SK-N-SH (cell line): ENCODE data around the gene COL25A1. TPM values are rescaled to one million over a fixed set of nuclear protein-coding genes. Genes with fewer than 3 reads are reported as not detected.

Experiments
- CTCF ChIA-PET: fragments of 300-600, 350-600 bp; formaldehyde crosslinking; extraction: SDS; loops from one replicate; lab custom pipeline; 2021; lab: Yijun Ruan, JAX
- POLR2A ChIA-PET: fragments of 350-600 bp; sonication (Branson Sonifier 250); formaldehyde crosslinking; extraction: SDS; loops from one replicate; lab custom pipeline; 2020; ENCODE audit warnings: antibody characterized with exemption, inconsistent platforms; lab: Yijun Ruan, JAX
- DNase-seq: peaks from one replicate; pipeline ENCODE4 v3.0.0; 2012
- H2AFZ ChIP-seq: fragments of 200-600 bp; sonication (generic); 2 replicates; pipeline ENCODE4 v1.8.1; 2016; ENCODE audit warnings: antibody characterized with exemption, mild to moderate bottlenecking, low read depth
- H3F3A ChIP-seq: fragments of 200-600 bp; sonication (generic); replicated peaks from 2 replicates; pipeline ENCODE3; 2016; ENCODE audit warnings: antibody characterized with exemption, mild to moderate bottlenecking; ENCODE audit not compliant: insufficient read depth
- H3K27ac ChIP-seq, 2 experiments: fragments of 200-500 bp in 1 of 2; fragments of 200-600 bp in 1 of 2; sonication (Bioruptor generic) in 1 of 2; sonication (generic), shearing (Covaris generic) in 1 of 2; 2 replicates each; pipeline versions ENCODE4 v1.5.1 to v1.6.1; 2014 to 2016; ENCODE audit warnings: low read depth in 2 of 2, inconsistent platforms in 1 of 2, low read length in 1 of 2, mild to moderate bottlenecking in 1 of 2, mixed read lengths in 1 of 2
- H3K27me3 ChIP-seq: fragments of 200-600 bp; sonication (generic), shearing (Covaris generic); 2 replicates; pipeline ENCODE4 v1.6.1; 2016; ENCODE audit warnings: mixed run types; ENCODE audit not compliant: insufficient read depth
- H3K36me3 ChIP-seq, 2 experiments: fragments of 200-500 bp in 1 of 2; fragments of 200-600 bp in 1 of 2; sonication (Bioruptor generic) in 1 of 2; sonication (generic) in 1 of 2; replicated peaks in 1 of 2; 2 replicates each; pipeline versions ENCODE3 to v1.5.1; 2014 to 2016; ENCODE audit warnings: low read length in 1 of 2, mild to moderate bottlenecking in 1 of 2; ENCODE audit not compliant: insufficient read depth in 2 of 2, control insufficient read depth in 1 of 2
- H3K4me1 ChIP-seq, 2 experiments: fragments of 200-500 bp in 1 of 2; fragments of 200-600 bp in 1 of 2; sonication (Bioruptor generic) in 1 of 2; sonication (generic), shearing (Covaris generic) in 1 of 2; 2 replicates each; pipeline versions ENCODE4 v1.5.1 to v1.6.1; 2014 to 2016; ENCODE audit warnings: low read depth in 1 of 2, low read length in 1 of 2, mixed run types in 1 of 2; ENCODE audit not compliant: insufficient read depth in 2 of 2, control insufficient read depth in 1 of 2
- H3K4me2 ChIP-seq: fragments of 200-600 bp; sonication (generic), shearing (Covaris generic); 2 replicates; pipeline ENCODE4 v1.6.1; 2017; ENCODE audit warnings: mixed run types
- H3K4me3 ChIP-seq, 2 experiments: fragments of 200-500 bp in 1 of 2; fragments of 200-600 bp in 1 of 2; sonication (Bioruptor generic) in 1 of 2; sonication (generic), shearing (Covaris generic) in 1 of 2; 2 replicates each; pipeline versions ENCODE4 v1.5.1 to v1.8.1; 2014 to 2016; ENCODE audit warnings: low read depth in 2 of 2, inconsistent platforms in 1 of 2, low read length in 1 of 2, mild to moderate bottlenecking in 1 of 2, mixed read lengths in 1 of 2, moderate library complexity in 1 of 2
- H3K79me2 ChIP-seq: fragments of 200-600 bp; sonication (generic); 2 replicates; pipeline ENCODE4 v1.8.1; 2017; ENCODE audit warnings: mild to moderate bottlenecking; ENCODE audit not compliant: insufficient read depth
- H3K9ac ChIP-seq: fragments of 200-600 bp; sonication (generic); 2 replicates; pipeline ENCODE4 v1.6.1; 2017; ENCODE audit warnings: mixed run types
- H3K9me2 ChIP-seq: fragments of 200-600 bp; sonication (generic); 2 replicates; pipeline ENCODE4 v1.6.1; 2017; ENCODE audit warnings: mixed run types
- H3K9me3 ChIP-seq: fragments of 200-600 bp; sonication (generic); 2 replicates; pipeline ENCODE4 v1.6.1; 2017; ENCODE audit warnings: mixed run types, mild to moderate bottlenecking, moderate library complexity
- H4K20me1 ChIP-seq: fragments of 200-600 bp; sonication (generic); 2 replicates; pipeline ENCODE4 v1.6.1; 2017; ENCODE audit warnings: mild to moderate bottlenecking, mixed run types; ENCODE audit not compliant: insufficient read depth
- CHD2 ChIP-seq: fragments of 150-350 bp; IDR thresholded peaks from 2 replicates; pipeline ENCODE4 v1.6.1; 2018; ENCODE audit warnings: low read length; ENCODE audit not compliant: partially characterized antibody
- FOSL2 ChIP-seq: IDR thresholded peaks from 2 replicates; pipeline ENCODE4 v1.4.0; 2012; ENCODE audit warnings: low read depth, mild to moderate bottlenecking, moderate library complexity, borderline replicate concordance
- FOXJ3 ChIP-seq: sonication (generic); formaldehyde crosslinking; IDR thresholded peaks from 2 replicates; pipeline ENCODE4 v1.5.1; 2020; ENCODE audit warnings: mild to moderate bottlenecking, missing genetic modification reagents
- FOXM1 ChIP-seq: IDR thresholded peaks from 2 replicates; pipeline ENCODE4 v1.4.0; 2012; ENCODE audit warnings: low read depth, mild to moderate bottlenecking
- GABPA ChIP-seq: IDR thresholded peaks from 2 replicates; pipeline ENCODE4 v1.4.0; 2012; ENCODE audit warnings: low read depth, mild to moderate bottlenecking
- GATA2 ChIP-seq: sonication (generic); formaldehyde crosslinking; IDR thresholded peaks from 2 replicates; pipeline ENCODE4 v1.5.0; 2020; ENCODE audit warnings: mild to moderate bottlenecking, missing genetic modification reagents
- JUND ChIP-seq: IDR thresholded peaks from 2 replicates; pipeline ENCODE4 v1.4.0; 2012
- MEF2A ChIP-seq: IDR thresholded peaks from 2 replicates; pipeline ENCODE4 v1.4.0; 2012; ENCODE audit warnings: low read depth, borderline replicate concordance
- MXI1 ChIP-seq: IDR thresholded peaks from 2 replicates; pipeline ENCODE4 v1.6.1; 2012; ENCODE audit warnings: mild to moderate bottlenecking, low read depth, low read length, improper control_type of control experiment
- NFIC ChIP-seq: IDR thresholded peaks from 2 replicates; pipeline ENCODE4 v1.4.0; 2012; ENCODE audit warnings: borderline replicate concordance
- RFX5 ChIP-seq: IDR thresholded peaks from 2 replicates; pipeline ENCODE4 v1.6.1; 2012; ENCODE audit warnings: mild to moderate bottlenecking, improper control_type of control experiment, low read length
- RXRA ChIP-seq: IDR thresholded peaks from 2 replicates; pipeline ENCODE4 v1.4.0; 2012; ENCODE audit warnings: low read depth, mild to moderate bottlenecking, borderline replicate concordance
- SIN3A ChIP-seq: IDR thresholded peaks from 2 replicates; pipeline ENCODE4 v1.6.1; 2012; ENCODE audit warnings: low read depth, mild to moderate bottlenecking, low read length, moderate library complexity, borderline replicate concordance
- SMC3 ChIP-seq: IDR thresholded peaks from 2 replicates; pipeline ENCODE4 v1.6.1; 2012; ENCODE audit warnings: low read depth, low read length, improper control_type of control experiment
- TAF1 ChIP-seq: IDR thresholded peaks from 2 replicates; pipeline ENCODE4 v1.6.1; 2012; ENCODE audit warnings: low read depth, mild to moderate bottlenecking, low read length, moderate library complexity, borderline replicate concordance
- TCF12 ChIP-seq: IDR thresholded peaks from 2 replicates; pipeline ENCODE4 v1.4.0; 2012
- TEAD4 ChIP-seq: IDR thresholded peaks from 2 replicates; pipeline ENCODE4 v1.4.0; 2012; ENCODE audit warnings: mild to moderate bottlenecking, borderline replicate concordance; ENCODE audit not compliant: insufficient read depth
- WGBS: methylation state at CpG from one replicate; pipeline ENCODE4 v1.1.6; 2017; ENCODE audit warnings: low lambda C conversion rate; 5-methylcytosine and 5-hydroxymethylcytosine counted together
- polyA plus RNA-seq, 3 experiments: library from polyadenylated mRNA; depleted of rRNA; stranded (reverse); fragments of >200 nt; gene quantifications; 2 replicates each; pipeline ENCODE4 v1.2.3, GENCODE V29; 2012
- TF ChIP-seq, protein P1 (sequence below): IDR thresholded peaks from 2 replicates; pipeline ENCODE4; 2012
- TF ChIP-seq, protein P2 (sequence below): IDR thresholded peaks from 2 replicates; pipeline ENCODE4 v1.4.0; 2012; ENCODE audit warnings: low read depth
- TF ChIP-seq, protein P3 (sequence below): IDR thresholded peaks from 2 replicates; pipeline ENCODE4 v1.4.0; 2012; ENCODE audit warnings: low read depth, borderline replicate concordance
- TF ChIP-seq, protein P4 (sequence below): fragments of 200-600 bp; sonication (generic); IDR thresholded peaks from 2 replicates; pipeline ENCODE4 v1.6.1; 2017; ENCODE audit warnings: antibody characterized with exemption, mild to moderate bottlenecking, moderate library complexity

Gene COL25A1
- polyA plus RNA-seq, 1 of the 3 experiments (the other 2 are of a cell fraction): not detected

DNA sequence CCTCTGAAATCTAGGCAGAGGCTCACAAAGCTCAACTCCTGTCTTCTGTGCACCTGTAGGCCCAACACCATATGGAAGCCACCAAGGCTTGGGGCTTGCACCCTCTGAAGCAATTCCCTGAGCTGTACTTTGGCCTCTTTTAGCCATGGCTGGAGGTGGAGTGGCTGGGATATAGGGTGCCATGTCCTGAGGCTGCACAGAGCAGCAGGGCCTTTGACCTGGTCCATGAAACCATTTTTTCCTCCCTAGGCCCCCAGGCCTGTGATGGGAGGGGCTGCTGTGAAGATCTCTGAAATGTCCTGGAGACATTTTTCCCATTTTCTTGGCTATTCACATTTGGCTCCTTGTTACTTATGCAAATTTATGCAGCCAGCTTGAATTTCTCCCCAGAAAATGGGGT is 20.9 kb upstream of the COL25A1 start:
- no peaks in the 10 kb centered on the region for H4K20me1 ChIP-seq
- H3K4me2 ChIP-seq: no peak overlapping the region
- H3K9me2 ChIP-seq: no peaks in the 10 kb centered on the region
- H3K9ac ChIP-seq: no peak overlapping the region
- no peaks in the 10 kb centered on the region for H3K4me1 ChIP-seq
- no peaks in the 10 kb centered on the region for H3K9me3 ChIP-seq
- H2AFZ ChIP-seq: no peak overlapping the region
- no peaks in the 10 kb centered on the region for H3K27me3 ChIP-seq
- ChIA-PET CTCF (no interaction called here), POLR2A (no interaction called here)
- H3K4me3 ChIP-seq: no peak overlapping the region
- H3K36me3 ChIP-seq: no peaks in the 10 kb centered on the region
- no peaks in the 10 kb centered on the region for H3F3A ChIP-seq
- no peak for DNase-seq
- no peaks in the 10 kb centered on the region for H3K79me2 ChIP-seq
- no peak overlapping the region for H3K27ac ChIP-seq
- TF ChIP-seq GATA2: no peak
- TF ChIP-seq MEF2A: no peak
- TF ChIP-seq, protein P1, sequence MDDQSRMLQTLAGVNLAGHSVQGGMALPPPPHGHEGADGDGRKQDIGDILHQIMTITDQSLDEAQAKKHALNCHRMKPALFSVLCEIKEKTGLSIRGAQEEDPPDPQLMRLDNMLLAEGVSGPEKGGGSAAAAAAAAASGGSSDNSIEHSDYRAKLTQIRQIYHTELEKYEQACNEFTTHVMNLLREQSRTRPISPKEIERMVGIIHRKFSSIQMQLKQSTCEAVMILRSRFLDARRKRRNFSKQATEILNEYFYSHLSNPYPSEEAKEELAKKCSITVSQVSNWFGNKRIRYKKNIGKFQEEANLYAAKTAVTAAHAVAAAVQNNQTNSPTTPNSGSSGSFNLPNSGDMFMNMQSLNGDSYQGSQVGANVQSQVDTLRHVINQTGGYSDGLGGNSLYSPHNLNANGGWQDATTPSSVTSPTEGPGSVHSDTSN: no peak
- TF ChIP-seq FOSL2: no peak
- no peak for TF ChIP-seq SMC3
- no peak for TF ChIP-seq MXI1
- no peak for TF ChIP-seq FOXJ3 (CRISPR knock-in tag)
- TF ChIP-seq GABPA: no peak
- TF ChIP-seq JUND: no peak
- no peak for TF ChIP-seq FOXM1
- TF ChIP-seq, protein P2, sequence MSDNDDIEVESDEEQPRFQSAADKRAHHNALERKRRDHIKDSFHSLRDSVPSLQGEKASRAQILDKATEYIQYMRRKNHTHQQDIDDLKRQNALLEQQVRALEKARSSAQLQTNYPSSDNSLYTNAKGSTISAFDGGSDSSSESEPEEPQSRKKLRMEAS: no peak
- TF ChIP-seq RXRA: no peak
- TF ChIP-seq, protein P3, sequence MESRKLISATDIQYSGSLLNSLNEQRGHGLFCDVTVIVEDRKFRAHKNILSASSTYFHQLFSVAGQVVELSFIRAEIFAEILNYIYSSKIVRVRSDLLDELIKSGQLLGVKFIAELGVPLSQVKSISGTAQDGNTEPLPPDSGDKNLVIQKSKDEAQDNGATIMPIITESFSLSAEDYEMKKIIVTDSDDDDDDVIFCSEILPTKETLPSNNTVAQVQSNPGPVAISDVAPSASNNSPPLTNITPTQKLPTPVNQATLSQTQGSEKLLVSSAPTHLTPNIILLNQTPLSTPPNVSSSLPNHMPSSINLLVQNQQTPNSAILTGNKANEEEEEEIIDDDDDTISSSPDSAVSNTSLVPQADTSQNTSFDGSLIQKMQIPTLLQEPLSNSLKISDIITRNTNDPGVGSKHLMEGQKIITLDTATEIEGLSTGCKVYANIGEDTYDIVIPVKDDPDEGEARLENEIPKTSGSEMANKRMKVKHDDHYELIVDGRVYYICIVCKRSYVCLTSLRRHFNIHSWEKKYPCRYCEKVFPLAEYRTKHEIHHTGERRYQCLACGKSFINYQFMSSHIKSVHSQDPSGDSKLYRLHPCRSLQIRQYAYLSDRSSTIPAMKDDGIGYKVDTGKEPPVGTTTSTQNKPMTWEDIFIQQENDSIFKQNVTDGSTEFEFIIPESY: no peak
- TF ChIP-seq NFIC: no peak
- TF ChIP-seq TEAD4: no peak
- no peak for TF ChIP-seq SIN3A

DNA sequence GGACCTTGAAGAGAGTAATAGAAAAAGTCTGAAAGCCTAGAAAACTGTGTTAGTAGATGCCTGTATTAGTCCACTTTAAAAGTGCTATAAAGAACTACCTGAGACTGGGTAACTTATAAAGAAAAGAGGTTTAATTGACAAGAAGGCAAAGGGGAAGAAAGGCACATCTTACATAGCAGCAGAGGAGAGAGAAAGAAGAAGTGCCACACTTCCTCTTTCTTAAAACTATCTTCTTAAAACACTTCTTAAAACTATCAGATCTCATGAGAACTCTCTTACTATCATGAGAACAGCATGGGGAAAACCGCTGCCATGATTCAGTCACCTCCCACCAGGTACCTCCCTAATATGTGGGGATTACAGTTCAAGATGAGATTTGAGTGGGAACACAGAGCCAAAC is 18.8 kb upstream of the COL25A1 start:
- 0% methylated on average over 1 of the region's 1 CpG for WGBS
- Histone ChIP-seq H3K27me3 (no peaks in the 10 kb centered on the region), H3K4me2 (no peak overlapping the region), H3K4me3 (no peak overlapping the region), H3K4me1 (no peaks in the 10 kb centered on the region), H3K27ac (no peak overlapping the region), H3K9ac (no peak overlapping the region), H3K36me3 (no peaks in the 10 kb centered on the region), H3K9me2 (no peaks in the 10 kb centered on the region), H3F3A (no peaks in the 10 kb centered on the region), H4K20me1 (no peaks in the 10 kb centered on the region), H3K79me2 (no peaks in the 10 kb centered on the region), H3K9me3 (no peaks in the 10 kb centered on the region), H2AFZ (no peak overlapping the region)
- POLR2A ChIA-PET: no interaction called here
- CTCF ChIA-PET: no interaction called here
- no peak for DNase-seq
- TF ChIP-seq, protein P3: no peak
- TF ChIP-seq FOXM1: no peak
- no peak for TF ChIP-seq FOSL2
- no peak for TF ChIP-seq TCF12
- no peak for TF ChIP-seq GABPA
- no peak for TF ChIP-seq CHD2
- TF ChIP-seq RFX5: no peak
- no peak for TF ChIP-seq TAF1
- TF ChIP-seq, protein P4, sequence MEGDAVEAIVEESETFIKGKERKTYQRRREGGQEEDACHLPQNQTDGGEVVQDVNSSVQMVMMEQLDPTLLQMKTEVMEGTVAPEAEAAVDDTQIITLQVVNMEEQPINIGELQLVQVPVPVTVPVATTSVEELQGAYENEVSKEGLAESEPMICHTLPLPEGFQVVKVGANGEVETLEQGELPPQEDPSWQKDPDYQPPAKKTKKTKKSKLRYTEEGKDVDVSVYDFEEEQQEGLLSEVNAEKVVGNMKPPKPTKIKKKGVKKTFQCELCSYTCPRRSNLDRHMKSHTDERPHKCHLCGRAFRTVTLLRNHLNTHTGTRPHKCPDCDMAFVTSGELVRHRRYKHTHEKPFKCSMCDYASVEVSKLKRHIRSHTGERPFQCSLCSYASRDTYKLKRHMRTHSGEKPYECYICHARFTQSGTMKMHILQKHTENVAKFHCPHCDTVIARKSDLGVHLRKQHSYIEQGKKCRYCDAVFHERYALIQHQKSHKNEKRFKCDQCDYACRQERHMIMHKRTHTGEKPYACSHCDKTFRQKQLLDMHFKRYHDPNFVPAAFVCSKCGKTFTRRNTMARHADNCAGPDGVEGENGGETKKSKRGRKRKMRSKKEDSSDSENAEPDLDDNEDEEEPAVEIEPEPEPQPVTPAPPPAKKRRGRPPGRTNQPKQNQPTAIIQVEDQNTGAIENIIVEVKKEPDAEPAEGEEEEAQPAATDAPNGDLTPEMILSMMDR: no peak
- no peak for TF ChIP-seq JUND
- TF ChIP-seq GATA2: no peak
- TF ChIP-seq, protein P1: no peak
- no peak for TF ChIP-seq SIN3A
